ENCODE measurements around the gene KDM5A.
"Not testable (repeated sequence)": the region's sequence is repeated elsewhere in the genome, so short reads cannot be mapped to it uniquely, and the experiment has no call there.

KDM5A gene

DNA sequence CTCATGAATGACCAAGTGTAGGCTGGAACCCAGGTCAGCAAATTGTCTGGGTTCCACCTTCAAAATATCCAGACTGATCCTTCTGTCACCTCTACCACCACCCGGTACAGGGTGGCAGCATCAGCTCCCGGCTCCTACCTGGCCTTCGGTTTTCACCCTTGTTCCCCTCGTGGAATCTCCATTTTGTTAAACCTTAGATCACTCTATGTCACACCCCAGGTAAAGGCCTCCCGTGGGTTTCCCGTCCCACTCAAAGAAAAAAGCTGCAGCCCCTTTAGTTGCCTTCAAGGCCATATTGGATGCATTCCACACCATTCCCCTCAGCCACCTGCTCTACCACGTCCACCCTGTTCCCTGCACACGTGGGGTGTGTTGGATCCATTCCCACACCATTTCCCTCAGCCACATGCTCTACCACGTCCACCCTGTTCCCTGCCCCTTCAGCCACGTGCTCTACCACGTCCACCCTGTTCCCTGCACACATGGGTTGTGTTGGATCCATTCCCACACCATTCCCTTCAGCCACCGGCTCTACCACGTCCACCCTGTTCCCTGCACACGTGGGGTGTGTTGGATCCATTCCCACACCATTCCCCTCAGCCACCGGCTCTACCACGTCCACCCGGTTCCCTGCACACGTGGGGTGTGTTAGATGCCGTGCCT, 150.3 kb downstream of the KDM5A start:
- no peak for DNase-seq (ENCODE audit: low read depth)

DNA sequence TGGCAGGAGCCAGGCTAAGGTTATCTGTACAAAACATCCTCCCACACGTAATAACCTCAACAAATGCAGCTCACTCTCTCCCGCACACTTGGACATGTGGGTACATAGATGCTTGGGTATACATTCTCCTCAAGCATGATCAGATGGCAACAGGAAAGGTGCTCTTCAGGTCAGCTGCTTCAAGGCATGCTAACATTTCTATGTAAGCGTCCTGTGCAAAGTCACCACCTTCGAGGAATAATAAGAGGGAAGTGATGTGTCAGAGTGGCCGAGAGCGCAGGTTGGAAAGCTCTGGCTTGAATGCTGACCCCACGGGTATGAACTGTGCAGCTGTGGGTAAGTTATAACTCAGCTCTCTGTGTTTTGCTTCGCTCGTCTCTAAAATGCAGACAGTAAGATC, 151.0 kb downstream of the KDM5A start:
- no peak for DNase-seq (ENCODE audit: low read depth)

GRCh38 chr12:237026-237815, 151.9 kb downstream of the KDM5A start:
- no peak for DNase-seq (ENCODE audit: low read depth)

DNA sequence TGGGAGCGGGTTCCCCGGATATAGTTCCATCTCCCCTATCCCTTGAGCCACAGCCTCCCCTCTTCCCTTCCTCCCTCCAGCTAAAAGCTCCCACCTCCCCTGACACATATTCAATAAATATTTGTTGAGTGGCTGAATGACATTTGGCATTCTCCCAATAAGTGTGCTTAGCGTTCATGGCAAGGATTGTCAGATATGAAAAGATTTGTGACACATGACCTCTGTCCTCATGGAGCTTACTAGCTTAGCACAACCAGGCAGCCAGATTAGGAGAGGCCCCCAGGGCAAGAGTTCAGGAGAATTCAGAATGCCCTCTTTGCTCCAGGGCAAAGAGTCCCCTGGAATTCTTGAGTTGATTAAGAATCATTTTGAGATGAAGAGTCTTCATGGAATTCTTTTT, 152.7 kb downstream of the KDM5A start:
- DNase-seq (ENCODE audit: low read depth) = no peak

- not testable (repeated sequence) for DNase-seq (ENCODE audit: low read depth)
Measured at GRCh38 chr12:235967-236366, 153.2 kb downstream of the KDM5A start.

- no peak for DNase-seq (ENCODE audit: low read depth)
Measured at GRCh38 chr12:234891-235415, 154.2 kb downstream of the KDM5A start.

DNA sequence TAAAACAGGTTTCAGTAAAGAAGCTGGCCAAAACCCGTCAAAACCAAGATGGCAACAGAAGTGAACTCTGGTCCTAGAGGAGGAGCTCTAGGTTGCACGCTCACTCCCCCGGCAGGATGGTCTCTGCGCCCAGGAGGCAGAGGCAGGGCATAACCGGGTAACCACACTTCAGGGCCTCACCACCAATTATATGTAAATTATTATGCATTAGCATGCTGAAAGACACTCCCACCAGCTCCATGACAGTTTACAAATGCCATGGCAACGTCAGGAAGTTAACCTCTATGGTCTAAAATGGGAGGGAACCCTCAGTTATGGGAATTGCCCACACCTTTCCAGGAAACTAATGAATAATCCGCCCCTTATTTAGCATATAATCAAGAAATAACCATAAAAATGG, 155.1 kb downstream of the KDM5A start:
- DNase-seq (ENCODE audit: low read depth) = no peak

GRCh38 chr12:233615-233968, 155.5 kb downstream of the KDM5A start:
- DNase-seq (ENCODE audit: low read depth) = no peak

DNA sequence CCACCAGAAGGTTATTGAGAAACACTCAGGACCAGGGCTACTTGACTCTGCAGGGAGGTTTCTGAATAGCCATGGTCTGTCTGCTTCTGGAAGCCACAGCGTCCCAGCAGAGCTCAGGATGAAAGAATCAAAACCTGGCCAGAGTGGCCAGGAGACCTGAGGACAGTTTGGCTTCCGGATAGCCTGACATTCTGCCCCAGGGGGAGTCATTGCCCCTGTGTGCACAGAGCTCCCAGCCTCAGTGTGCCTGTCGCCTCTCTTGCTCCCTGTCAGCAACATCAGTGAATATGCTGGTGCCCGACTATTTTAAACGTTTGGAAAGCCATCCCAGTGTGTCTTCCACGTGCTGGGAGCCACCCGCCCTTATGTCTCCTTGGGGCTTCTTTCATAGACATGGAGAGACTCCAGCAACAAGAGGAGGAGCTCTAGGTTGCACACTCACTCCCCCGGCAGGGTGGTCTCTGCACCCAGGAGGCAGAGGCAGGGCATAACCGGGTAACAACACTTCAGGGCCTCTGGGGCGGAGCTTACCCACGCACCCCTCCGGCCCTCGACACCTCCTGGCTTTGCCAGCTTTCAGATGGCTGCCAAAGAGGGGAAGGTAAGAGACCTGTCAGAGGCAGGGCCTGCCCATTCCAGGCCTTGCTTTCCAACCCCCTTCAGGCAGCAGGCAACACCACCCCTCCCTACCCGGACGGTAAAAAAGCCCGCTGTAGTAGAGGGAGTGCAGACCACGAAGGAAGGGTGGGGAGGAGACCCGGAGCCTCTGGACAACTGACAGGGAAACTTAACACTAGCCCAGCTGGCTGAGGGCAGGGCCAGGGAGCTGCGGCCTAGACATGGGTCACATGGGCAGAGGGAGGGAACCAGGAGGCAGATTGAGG, 156.1 kb downstream of the KDM5A start:
- no peak for DNase-seq (ENCODE audit: low read depth)

DNA sequence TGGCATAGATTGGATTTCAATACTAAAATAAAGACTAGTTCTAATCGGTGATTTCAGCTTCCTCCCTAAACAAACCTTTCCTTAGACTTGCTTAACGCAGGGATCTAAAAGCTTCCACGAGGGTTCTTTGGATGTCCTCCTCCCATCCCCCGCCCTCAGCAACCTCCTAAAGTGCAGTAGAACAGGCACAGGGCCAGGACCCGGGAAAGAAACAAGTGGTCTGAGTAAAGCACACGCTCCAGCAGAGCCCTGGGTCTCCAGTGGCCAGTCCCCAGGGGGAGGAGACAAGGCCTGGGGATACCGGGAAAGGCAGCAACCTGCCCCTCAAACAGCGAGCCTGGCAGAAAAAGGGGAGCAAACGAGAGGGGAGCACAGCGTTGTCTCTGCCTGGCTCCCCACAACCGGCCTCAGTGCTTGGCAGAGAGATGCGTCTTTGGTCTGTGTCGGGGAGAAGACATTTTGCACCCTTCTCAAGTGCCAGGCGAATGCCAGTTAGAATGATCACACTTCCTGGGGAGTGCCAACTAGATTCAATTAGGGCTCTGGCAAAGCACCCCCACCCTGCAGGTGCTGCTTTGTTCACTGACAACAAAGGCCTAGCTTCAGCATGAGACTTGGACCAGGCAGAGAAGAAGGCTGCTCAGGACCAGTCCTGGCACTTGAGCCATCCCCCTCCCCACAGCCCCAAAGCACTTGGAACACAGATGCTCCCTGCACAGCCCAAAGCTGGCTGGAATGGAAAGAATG, 158.0 kb downstream of the KDM5A start:
- no peak for DNase-seq (ENCODE audit: low read depth)
